Lower leg skin (tissue), 4 donors: ENCODE measurements around the gene PITPNC1. TPM values are rescaled to one million over a fixed set of nuclear protein-coding genes. Genes with fewer than 3 reads are reported as not detected.
A peak's percentile ranks its signal among the peaks of the same experiment; 100 is the strongest.

Experiments
- DNase-seq, 2 donors: peaks; one replicate each; pipeline ENCODE4 v3.0.0-alpha.2; 2019; ENCODE audit warnings: low spot score in 2 of 2
- H3K4me3 ChIP-seq: fragments of 200-600 bp; sonication (generic); 2 replicates; pipeline ENCODE4 v1.5.1; 2017; ENCODE audit warnings: mild to moderate bottlenecking, low read depth; ENCODE audit not compliant: poor library complexity, severe bottlenecking
- CTCF ChIP-seq, 3 donors: fragments of 450-650 bp; IDR thresholded peaks; one replicate each; pipeline ENCODE4 v1.5.1; 2016; ENCODE audit warnings: antibody characterized with exemption in 3 of 3, mild to moderate bottlenecking in 3 of 3, moderate library complexity in 2 of 3
- POLR2A ChIP-seq, 2 donors: fragments of 450-650 bp; IDR thresholded peaks; one replicate each; pipeline ENCODE4 v1.6.1; 2016 to 2017; ENCODE audit warnings: antibody characterized with exemption in 2 of 2, mild to moderate bottlenecking in 1 of 2, moderate library complexity in 1 of 2
- WGBS, 2 donors: methylation state at CpG; one replicate each; pipeline ENCODE4 v1.1.5; 2018; 5-methylcytosine and 5-hydroxymethylcytosine counted together
- intact Hi-C: fragments of 100-400 bp; cut with DNase I; formaldehyde crosslinking; loops from one replicate; pipeline ENCODE4 v1.15.0; 2023; ENCODE audit warnings: low total_unique reads
- total RNA-seq, 4 donors: library from RNA; depleted of rRNA; stranded (reverse); fragments of >200 nt; gene quantifications; one replicate each; pipeline ENCODE4 v1.1.0, GENCODE V29; 2016

Gene PITPNC1
- total RNA-seq, 4 donors from 2014 or later, result 1.7 to 8.2 (median 4.6) TPM

GRCh38 chr17:67436233-67436632, 59.2 kb downstream of the PITPNC1 start:
- 82 to 83% methylated on average over 10 of the region's 10 CpGs for WGBS, 2 donors
- TF ChIP-seq CTCF (IDR thresholded peaks at IDR 0.05) (no peak), POLR2A (IDR thresholded peaks at IDR 0.05) (no peak)
- peak in 1 of 2 donors; percentile 61 for DNase-seq
- H3K4me3 ChIP-seq, result no peak overlapping the region
- intact Hi-C loops, result no loop called here

GRCh38 chr17:67438667-67439066, 61.6 kb downstream of the PITPNC1 start:
- WGBS, 2 donors, result 92 to 96% methylated on average over 3 of the region's 3 CpGs
- DNase-seq, result no peak
- intact Hi-C loops, result no loop called here
- TF ChIP-seq CTCF (IDR thresholded peaks at IDR 0.05), result no peak
- TF ChIP-seq POLR2A (IDR thresholded peaks at IDR 0.05), result no peak
- no peak overlapping the region for H3K4me3 ChIP-seq

- intact Hi-C loops, result no loop called here
- 92 to 98% methylated on average over 2 of the region's 2 CpGs for WGBS, 2 donors
- H3K4me3 ChIP-seq, result no peak overlapping the region
- TF ChIP-seq CTCF (IDR thresholded peaks at IDR 0.05) (no peak), POLR2A (IDR thresholded peaks at IDR 0.05) (no peak)
- no peak for DNase-seq
These were observed 62.2 kb downstream of the PITPNC1 start for GRCh38 chr17:67439269-67439668.

GRCh38 chr17:67440277-67441051, 63.4 kb downstream of the PITPNC1 start:
- TF ChIP-seq POLR2A (IDR thresholded peaks at IDR 0.05) (no peak), CTCF (IDR thresholded peaks at IDR 0.05) (no peak)

GRCh38 chr17:67441052-67441895, 64.2 kb downstream of the PITPNC1 start:
- WGBS, 2 donors, result 48 to 53% methylated on average over 19 of the region's 19 CpGs
- no peak for TF ChIP-seq CTCF (IDR thresholded peaks at IDR 0.05)
- no peak for TF ChIP-seq POLR2A (IDR thresholded peaks at IDR 0.05)
- intact Hi-C loops, result no loop called here
- DNase-seq, result peak; percentile 19 to 83
- no peak overlapping the region for H3K4me3 ChIP-seq

More at GRCh38 chr17:67440277-67441051, 63.4 kb downstream of the PITPNC1 start:
- intact Hi-C loops, result no loop called here
- WGBS, 2 donors, result 72 to 73% methylated on average over 7 of the region's 7 CpGs
- no peak overlapping the region for H3K4me3 ChIP-seq
- DNase-seq, result no peak
